ENCODE data around the gene GRIK3. TPM values are rescaled to one million over a fixed set of nuclear protein-coding genes. Genes with fewer than 3 reads are reported as not detected.

Gene GRIK3
- total and polyA plus RNA-seq, 7 donors: 0.03 to 0.15 (median 0.04) TPM; not detected in 2

DNA sequence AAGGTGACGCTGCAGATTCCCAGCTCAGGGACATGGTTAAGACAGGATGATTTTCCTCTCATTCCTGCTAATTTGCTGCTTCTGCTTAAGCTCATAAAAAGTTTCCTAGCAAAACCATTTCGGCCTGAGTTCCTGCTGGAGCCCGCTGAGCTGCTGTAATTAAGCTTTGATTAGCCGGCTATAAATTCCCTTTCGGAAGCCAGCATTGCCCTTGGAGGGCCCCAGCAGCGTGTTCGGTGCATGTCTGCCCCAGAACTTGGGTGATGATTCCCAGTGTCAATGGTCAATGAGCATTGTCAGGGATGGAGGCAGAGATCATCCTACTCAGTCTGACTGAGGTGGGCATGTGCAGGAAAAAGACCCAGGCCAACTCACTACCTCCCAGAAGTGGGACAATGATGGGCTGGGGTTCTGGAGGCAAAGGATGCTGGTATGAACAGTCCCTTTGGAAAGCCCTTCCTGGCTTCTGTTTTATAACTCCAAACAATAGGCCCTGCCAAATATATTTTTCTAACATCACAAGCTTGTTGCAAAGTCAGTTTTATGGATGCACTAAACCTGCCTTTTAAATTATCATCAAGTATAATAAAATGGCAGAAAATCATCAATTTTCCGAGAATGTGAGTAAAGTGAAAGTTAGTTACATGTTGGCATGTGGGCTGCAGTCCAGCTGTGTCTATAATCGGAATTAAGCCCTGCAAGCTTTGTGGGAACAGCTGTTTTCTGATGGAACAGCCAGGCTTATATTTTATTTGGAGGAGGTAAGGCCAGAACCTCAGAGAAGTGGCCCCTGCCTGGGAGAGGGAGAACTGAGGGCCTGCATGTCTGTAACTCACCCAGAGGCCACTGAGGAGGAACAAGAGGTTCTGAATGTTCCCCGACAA, 257.1 kb downstream of the GRIK3 start:
- Histone ChIP-seq H3K4me3 (no peak overlapping the region), H3K4me1 (no peaks in the 10 kb centered on the region), H3K9me3 (no peaks in the 10 kb centered on the region), H3K27ac (no peak overlapping the region), H3K36me3 (ENCODE audit: insufficient read depth in 1 of 2, low read depth in 1 of 2) (no peaks in the 10 kb centered on the region), H3K27me3 (ENCODE audit: insufficient read depth in 3 of 3, low read length in 2 of 3) (peaks cover 0 to 44% (median 5%) of the 10 kb centered on the region in 3 donors)
- WGBS, 3 donors: 20 to 31% (median 26%) methylated on average over 10 of the region's 10 CpGs
- no peak for ATAC-seq
- no peak for DNase-seq
- intact Hi-C loops (cut with DNase I): no loop called here
- TF ChIP-seq, protein P1, sequence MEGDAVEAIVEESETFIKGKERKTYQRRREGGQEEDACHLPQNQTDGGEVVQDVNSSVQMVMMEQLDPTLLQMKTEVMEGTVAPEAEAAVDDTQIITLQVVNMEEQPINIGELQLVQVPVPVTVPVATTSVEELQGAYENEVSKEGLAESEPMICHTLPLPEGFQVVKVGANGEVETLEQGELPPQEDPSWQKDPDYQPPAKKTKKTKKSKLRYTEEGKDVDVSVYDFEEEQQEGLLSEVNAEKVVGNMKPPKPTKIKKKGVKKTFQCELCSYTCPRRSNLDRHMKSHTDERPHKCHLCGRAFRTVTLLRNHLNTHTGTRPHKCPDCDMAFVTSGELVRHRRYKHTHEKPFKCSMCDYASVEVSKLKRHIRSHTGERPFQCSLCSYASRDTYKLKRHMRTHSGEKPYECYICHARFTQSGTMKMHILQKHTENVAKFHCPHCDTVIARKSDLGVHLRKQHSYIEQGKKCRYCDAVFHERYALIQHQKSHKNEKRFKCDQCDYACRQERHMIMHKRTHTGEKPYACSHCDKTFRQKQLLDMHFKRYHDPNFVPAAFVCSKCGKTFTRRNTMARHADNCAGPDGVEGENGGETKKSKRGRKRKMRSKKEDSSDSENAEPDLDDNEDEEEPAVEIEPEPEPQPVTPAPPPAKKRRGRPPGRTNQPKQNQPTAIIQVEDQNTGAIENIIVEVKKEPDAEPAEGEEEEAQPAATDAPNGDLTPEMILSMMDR (IDR thresholded peaks at IDR 0.05): no peak

- intact Hi-C loops (cut with DNase I): no loop called here
- WGBS, 3 donors: 71 to 77% (median 74%) methylated on average over 3 of the region's 3 CpGs
- Histone ChIP-seq H3K9me3 (no peaks in the 10 kb centered on the region), H3K27me3 (ENCODE audit: insufficient read depth in 3 of 3, low read length in 2 of 3) (peaks cover 0 to 53% (median 9%) of the 10 kb centered on the region in 3 donors), H3K4me3 (no peak overlapping the region), H3K4me1 (no peaks in the 10 kb centered on the region), H3K27ac (no peak overlapping the region), H3K36me3 (ENCODE audit: insufficient read depth in 1 of 2, low read depth in 1 of 2) (no peaks in the 10 kb centered on the region)
- no peak for ATAC-seq
- TF ChIP-seq, protein P1 (IDR thresholded peaks at IDR 0.05): no peak
- DNase-seq: no peak
Measured at GRCh38 chr1:36776256-36776655, 258.1 kb downstream of the GRIK3 start.

GRCh38 chr1:36775716-36776115, 258.6 kb downstream of the GRIK3 start:
- Histone ChIP-seq H3K9me3 (no peaks in the 10 kb centered on the region), H3K27ac (no peak overlapping the region), H3K27me3 (ENCODE audit: insufficient read depth in 3 of 3, low read length in 2 of 3) (peaks cover 0 to 58% (median 9%) of the 10 kb centered on the region in 3 donors), H3K4me3 (no peak overlapping the region), H3K36me3 (ENCODE audit: insufficient read depth in 1 of 2, low read depth in 1 of 2) (no peaks in the 10 kb centered on the region), H3K4me1 (no peaks in the 10 kb centered on the region)
- ATAC-seq (no peak), DNase-seq (no peak)
- whole genome bisulfite sequencing, 3 donors: 42 to 62% (median 52%) methylated on average over 2 of the region's 2 CpGs
- intact Hi-C loops (cut with DNase I): no loop called here
- TF ChIP-seq, protein P1 (IDR thresholded peaks at IDR 0.05): no peak

- no peak overlapping the region for H3K27ac ChIP-seq
- H3K36me3 ChIP-seq (ENCODE audit: insufficient read depth in 1 of 2, low read depth in 1 of 2): no peaks in the 10 kb centered on the region
- WGBS, 3 donors: 82 to 88% (median 85%) methylated on average over 13 of the region's 13 CpGs
- DNase-seq (no peak), ATAC-seq (no peak)
- H3K27me3 ChIP-seq (ENCODE audit: insufficient read depth in 3 of 3, low read length in 2 of 3): peaks cover 0 to 55% (median 9%) of the 10 kb centered on the region in 3 donors
- H3K9me3 ChIP-seq: no peaks in the 10 kb centered on the region
- intact Hi-C loops (cut with DNase I): no loop called here
- no peaks in the 10 kb centered on the region for H3K4me1 ChIP-seq
- TF ChIP-seq, protein P1 (IDR thresholded peaks at IDR 0.05): no peak
- no peak overlapping the region for H3K4me3 ChIP-seq
Measured at GRCh38 chr1:36773827-36774541, 260.3 kb downstream of the GRIK3 start.
